T-helper 2 cell (primary cell): Measurements from ENCODE around the gene RXFP2.

Experiments
- DNase-seq, 5 experiments: peaks; one replicate each; pipeline versions ENCODE4 v3.0.0 to v3.0.0-alpha.2; 2012 to 2022
- total RNA-seq, 2 donors: gene quantifications; one replicate each; lab custom pipeline; 2026; lab: John Stamatoyannopoulos, UW

The RXFP2 gene, protein sequence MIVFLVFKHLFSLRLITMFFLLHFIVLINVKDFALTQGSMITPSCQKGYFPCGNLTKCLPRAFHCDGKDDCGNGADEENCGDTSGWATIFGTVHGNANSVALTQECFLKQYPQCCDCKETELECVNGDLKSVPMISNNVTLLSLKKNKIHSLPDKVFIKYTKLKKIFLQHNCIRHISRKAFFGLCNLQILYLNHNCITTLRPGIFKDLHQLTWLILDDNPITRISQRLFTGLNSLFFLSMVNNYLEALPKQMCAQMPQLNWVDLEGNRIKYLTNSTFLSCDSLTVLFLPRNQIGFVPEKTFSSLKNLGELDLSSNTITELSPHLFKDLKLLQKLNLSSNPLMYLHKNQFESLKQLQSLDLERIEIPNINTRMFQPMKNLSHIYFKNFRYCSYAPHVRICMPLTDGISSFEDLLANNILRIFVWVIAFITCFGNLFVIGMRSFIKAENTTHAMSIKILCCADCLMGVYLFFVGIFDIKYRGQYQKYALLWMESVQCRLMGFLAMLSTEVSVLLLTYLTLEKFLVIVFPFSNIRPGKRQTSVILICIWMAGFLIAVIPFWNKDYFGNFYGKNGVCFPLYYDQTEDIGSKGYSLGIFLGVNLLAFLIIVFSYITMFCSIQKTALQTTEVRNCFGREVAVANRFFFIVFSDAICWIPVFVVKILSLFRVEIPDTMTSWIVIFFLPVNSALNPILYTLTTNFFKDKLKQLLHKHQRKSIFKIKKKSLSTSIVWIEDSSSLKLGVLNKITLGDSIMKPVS
- 0 reads per million in 2 donors for total RNA-seq

DNA sequence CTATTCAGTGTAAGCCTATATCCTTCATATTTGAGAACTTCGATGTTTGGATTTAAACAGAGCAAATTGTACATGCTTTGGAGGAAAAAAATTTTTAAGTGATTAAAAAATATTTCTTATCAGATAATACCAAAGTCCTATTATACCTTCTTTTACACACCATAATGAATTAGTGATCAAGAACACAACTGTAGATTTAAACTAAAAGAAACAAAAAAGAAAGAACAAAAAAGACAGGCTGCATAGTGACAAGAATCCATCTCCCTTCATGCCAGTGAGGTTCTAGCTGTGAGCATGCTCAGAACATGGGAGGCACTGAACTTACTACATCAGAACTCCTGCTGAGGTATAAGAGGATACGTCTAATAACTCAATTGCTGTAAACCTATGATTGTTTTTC, at the start of gene RXFP2:
RXFP2 (plus strand) TSS at position 301 of the 400 bp plus-strand sequence; CDS start at position 388, 87 bp downstream.
- DNase-seq = no peak

DNA sequence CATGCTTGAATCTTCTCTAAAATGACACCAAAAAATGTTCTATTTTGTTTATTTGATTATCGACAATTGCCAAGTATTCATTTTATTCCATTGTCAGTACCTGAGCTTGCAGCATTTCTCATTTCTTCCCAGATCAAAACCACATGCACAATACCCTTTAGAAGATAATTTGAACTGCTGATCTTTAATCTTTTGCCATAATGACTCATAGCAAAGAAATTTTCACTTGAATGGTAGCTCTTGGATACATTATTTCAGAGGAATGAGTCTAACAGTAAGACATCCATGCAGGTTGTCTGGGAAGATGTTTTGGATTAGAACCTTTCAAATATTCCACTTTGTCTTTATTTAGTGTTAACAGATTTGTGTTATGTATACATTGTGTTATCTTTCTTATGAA, 42.0 kb upstream of the RXFP2 start:
- no peak for DNase-seq

DNA sequence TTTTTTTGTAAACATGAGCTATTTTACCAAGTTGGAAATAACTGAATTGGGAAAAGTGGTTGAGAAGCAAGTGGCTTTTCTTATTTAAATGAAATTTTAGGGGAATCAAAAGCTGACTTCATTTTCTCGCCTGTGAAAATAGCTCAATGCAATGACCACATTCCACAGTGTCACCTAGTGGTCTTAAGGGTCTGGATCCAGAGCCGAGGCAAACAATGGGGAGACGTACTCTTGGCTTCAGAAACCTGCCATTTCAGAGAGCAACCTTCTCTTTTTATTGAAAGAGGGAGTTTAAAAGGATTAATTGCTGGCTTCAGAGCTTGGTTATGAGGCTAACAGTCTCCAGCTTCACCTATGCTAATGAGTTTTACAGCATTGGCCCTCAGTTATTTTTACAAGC, 39.7 kb upstream of the RXFP2 start:
- no peak for DNase-seq

DNA sequence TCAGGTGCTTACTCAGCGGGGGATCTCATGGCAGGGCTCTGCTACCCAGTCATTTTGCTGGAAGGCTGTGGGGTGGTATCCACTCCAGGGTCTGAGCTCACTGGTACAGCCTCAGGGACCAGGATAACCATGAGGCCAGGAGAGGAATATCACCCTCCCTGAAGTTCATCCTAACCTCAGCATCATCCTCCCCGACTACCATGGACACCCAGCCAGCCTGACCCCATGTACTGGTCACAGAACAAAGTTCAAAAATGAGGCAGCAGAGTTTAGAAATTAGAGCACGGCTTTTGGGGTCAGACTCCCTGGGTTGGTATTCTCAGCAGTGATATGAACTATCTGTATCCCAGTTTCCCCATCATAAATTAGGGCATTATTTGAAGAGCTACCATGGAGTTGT, 35.5 kb upstream of the RXFP2 start:
- DNase-seq = no peak

DNA sequence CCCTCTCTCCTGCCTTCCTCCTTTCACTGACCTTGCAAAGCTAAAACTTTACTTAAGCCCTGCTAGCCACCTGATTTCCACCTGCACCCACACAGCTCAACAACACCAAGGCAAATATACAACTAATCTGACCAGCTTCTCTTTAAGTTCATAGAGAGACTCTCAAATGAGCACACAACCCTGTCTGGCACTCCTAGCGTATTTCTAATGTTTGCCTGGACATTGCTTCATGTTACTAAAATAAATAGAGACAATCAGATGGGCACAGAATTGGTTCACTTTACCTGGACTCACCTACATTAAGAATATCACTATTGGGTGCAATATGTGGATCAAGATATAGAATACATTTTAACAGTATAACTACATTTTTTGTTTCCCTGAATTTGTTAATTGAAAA, 33.2 kb upstream of the RXFP2 start:
- no peak for DNase-seq

DNA sequence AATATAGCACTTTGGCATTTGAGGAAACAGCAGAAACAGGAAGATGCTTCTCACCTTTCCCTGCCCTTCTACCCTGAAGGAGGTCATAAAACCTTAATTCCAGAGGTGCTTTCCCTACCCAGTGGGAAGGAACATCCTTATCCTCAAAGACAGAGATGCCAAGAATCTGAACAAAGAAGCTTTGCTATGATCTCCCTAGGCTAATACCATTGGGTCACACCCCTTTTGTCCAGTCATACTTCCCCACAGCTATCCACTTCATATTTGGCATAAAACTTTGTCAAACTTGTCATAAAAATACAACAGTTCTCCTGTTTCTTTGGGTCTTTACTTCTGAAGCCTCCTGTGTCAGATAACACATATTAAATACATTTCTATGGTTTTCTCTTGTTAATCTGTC, 21.7 kb upstream of the RXFP2 start:
- no peak for DNase-seq

DNA sequence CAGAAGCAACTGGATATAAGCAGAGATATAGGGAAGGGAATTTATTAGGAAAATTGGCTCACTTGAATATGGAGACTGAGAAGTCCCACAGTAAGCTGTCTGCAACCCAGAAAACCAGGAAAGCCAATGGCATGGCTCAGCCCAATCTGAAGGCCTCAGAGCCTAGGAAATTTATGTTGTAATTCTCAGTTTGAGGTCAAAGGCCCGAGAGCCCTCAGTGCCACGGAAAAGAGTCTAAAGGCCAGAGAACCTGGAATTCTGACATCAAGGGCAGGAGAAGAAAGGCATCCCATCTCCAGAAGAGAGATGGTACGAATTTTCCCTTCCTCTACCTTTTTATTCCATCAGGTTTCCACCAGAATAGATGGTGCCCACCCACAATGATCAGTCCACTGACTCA, 20.1 kb upstream of the RXFP2 start:
- DNase-seq = no peak

DNA sequence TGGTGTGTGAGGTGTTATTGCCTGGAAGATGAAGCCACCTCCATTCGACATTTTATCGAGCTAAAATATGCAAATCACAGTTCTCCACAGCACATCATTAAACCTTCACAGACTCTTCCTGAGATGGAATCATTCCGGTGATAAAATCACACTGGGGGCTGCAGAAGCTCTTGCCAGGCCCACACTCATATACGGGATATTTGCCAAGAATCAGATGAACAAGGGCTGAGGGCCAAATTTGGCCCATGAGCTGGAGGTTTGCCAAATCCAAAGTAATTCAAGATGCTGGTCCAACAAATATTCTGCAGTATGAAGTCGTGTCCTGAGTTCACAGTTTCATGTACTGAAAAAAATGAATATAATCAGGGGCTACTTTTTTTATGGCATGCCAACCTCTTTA, 16.7 kb upstream of the RXFP2 start:
- no peak for DNase-seq

DNA sequence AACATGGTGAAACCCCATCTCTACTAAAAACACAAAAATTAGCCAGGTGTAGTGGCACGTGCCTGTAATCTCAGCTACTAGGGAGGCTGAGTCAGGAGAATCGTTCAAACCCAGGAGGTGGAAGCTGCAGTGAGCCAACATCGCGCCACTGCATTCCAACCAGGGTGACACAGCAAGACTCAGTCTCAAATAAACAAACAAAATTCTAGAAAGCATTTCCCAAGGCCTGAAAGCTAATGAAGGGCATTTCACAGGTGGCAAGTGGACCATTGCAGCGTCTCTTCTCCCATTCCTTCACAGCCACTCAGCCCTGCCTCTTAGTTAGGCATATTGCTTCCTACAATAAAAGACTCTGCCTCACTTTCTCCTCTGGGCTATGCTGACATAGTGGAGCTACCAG, 13.5 kb upstream of the RXFP2 start:
- DNase-seq = no peak

DNA sequence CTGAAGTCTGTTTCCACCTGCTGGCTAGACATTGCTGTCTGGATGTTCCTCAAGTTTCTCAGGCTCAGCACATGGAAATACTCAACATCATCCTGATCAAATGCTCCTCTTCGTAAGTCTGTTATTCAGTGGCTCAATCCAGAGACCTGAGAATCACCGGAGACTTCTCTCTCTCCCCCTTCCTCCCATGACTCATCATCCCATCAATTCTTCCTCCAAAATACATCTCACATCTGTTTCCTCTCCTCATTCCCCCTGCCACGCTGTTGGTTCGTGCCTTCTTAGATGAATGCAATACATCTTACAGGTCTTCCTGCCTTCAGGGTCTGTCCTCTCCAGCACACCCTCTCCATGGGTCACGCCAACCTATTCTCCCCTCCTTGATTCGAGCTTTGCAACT, 7.4 kb upstream of the RXFP2 start:
- no peak for DNase-seq

DNA sequence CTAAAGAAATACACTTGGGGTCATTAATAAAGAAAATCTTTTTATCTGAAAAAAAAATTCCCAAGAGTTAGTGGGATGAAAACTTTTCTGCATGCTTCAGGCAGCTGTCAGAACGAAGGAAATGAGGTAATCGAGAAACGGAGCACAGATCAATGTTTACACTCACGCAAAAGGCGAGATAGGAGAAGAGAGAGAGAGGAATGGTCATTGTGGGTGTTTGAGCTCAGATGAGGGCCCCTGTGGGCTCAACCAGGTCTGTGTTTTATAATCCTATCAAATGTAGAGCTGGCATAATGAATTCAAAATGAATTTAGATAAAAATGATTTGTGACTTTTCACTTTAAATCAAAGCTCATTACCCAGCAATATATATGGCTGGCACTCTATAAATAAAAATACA, 6.3 kb upstream of the RXFP2 start:
- no peak for DNase-seq

DNA sequence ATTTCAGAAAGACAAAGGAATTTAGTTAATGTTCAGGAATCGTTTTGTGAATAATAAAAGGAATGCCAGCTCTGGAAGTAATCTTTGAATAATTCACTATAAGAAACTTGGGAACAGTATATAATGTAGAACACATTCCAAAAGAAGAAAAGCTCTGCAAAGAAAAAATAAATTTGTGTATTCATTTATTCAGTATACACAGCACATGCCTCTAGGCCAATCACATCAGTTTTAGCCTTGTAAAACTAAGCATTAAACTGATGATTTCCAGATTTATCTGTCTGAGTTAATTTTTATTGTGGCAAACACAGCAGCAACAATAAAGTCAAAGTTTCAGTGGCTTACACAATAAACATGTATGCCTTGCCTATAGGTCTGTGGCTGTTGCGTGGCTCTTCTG, 5.7 kb upstream of the RXFP2 start:
- DNase-seq = no peak

DNA sequence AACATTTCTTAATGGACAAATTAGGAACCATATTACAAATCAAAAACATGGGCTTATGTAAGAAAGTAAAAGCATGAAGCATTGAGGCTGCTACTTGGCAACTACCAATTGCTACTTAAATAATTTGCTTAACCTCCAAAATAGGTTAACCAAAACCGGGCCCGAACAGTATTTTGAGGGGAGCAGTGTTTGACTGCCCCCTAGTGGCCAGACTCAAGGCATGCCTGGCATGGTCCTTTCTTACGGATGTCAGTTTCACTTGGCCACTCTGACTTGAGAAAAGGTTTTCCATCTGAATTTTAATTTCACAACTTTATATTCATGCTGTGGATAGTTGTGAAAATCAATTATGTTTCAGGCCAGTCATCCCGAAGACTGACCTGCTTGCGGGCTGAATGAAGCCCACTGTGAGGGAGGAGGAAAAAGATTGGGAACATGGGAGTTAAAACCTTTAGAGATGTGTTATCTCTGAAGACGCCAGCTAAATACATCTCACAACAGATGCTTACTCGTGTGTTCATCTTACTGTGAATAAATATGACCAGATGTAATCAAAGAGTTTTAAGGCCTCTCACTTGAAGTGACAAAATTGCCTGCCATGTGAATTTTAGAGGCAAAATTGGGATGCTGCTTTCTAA, 2.9 kb downstream of the RXFP2 start:
- peak; percentile 13 to 62 (median 30) for DNase-seq

DNA sequence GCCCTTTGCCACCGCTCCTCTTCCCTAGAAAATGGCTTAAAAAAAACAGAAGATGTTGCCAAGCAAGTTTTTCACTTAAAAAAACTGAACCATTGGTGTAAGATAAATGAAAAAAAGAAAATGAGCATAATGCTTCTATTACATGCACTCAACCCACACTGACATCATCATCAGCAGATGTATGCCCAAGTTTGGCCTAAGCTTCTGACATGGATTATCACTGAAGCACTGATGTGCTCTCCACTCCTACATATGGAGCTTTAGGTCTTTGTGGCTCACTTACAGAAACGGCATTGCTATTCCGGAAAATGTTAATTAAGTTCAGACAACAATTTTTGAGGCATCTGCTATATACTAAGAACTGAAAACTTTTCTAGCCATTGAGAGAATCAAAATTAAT, 8.0 kb downstream of the RXFP2 start:
- no peak for DNase-seq

DNA sequence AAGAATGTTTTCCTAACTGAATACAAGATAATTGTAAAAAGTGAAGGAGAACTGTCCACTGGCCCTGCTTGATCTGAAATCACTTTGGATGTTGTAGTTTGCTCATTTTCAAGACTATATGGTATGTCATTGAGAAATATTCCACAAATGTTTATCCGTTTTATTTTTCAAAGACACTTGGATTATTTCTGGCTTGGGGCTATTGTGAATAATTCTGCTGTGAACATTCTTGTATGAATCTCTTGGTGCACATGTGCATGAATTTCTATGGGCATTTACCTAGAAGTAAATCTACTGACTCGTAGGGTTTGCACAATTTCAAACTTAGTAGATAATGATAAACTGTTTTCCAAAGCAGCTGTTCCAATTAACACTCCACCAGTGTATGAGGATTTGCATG, 8.6 kb downstream of the RXFP2 start:
- DNase-seq = no peak

DNA sequence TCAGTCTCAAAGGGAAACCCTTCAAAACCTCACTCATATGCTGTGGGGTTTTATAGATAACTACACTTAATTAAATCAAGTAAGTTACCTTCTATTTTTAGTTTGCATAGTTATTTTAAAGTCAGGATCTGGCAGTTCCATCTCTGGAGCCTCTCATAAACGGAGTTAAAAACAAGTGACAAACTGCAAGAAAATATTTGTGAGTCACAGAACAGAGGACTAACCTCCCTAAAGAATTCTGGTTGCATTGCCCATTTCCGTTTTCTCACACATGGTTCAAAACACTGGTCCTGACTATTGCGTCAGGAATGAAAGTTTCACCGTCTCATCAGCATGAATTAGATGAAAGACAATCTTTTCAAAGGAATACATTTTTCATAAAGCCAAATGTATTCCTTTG, 10.6 kb downstream of the RXFP2 start:
- no peak for DNase-seq

DNA sequence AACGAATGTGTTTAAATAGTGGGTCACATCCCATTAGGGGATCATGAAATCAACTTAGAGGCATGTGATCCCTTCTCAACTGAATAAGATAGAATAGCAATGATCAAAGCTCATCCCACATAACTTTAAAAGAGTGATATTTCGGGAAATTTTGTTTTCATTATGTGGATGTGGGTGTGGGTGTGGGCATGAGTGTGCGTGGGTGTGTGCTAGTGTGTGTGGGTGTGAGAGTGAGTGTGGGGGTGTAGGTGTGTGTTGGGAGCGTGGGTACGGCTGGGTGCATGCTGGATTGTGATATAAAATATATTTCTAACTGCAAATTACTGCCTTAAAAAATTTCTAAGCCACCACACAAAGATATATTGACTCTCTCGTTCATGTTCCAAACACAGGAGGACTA, 15.9 kb downstream of the RXFP2 start:
- DNase-seq = no peak

DNA sequence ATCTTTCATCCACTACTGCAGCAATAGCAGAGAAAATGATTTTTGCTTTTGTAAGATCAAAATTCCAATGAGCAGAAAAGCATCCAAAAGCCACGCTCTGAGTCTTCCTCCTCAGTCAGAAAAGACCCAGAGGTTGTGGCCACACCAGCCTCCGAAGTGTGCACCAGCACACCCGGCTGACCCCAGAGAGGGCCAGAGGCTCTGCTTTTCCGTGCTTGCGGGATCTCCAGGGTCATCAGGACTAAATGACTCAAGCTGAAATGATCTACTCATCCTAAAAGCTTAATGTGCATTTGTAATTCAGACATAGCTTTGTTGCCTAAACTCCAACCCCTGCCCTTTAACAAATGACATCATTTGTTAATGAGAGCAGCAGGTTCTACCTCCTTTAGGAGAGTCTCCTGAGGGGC, 16.5 kb downstream of the RXFP2 start:
- DNase-seq = no peak

DNA sequence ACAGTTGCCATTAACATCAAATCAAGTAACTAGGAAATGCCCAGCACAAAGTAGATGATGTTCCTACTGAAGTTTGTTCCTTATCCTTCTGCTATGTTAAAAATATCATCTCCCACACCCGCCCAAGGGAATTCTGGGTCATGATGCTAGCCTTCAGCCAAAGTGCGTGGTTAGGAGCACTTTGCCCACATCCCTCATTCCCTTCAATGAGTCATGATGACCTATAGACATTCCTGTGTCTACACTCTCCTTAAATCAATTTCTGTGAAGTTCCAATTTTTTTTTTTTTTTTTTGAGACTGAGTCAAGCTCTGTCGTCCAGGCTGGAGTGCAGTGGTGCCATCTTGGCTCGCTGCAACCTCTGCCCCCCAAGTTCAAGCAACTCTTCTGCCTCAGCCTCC, 17.0 kb downstream of the RXFP2 start:
- no peak for DNase-seq

DNA sequence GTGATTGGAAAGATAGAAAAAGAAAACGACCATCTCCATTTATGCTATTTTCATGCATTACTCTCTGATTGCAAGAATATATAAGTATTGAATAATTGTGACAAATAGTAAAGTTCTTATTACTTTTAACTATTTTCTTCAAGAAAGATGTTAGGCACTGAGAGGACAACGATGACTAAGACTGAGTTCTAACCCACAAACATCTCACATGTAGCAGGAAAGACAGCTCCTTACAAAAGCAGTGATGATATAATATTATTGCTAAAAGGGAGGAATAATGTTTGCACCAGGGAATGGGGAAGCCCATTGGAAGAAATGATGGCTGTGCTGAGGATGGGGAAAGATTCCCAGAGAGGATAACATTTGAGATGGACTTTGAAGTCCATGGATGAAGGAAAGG, 22.6 kb downstream of the RXFP2 start:
- no peak for DNase-seq

DNA sequence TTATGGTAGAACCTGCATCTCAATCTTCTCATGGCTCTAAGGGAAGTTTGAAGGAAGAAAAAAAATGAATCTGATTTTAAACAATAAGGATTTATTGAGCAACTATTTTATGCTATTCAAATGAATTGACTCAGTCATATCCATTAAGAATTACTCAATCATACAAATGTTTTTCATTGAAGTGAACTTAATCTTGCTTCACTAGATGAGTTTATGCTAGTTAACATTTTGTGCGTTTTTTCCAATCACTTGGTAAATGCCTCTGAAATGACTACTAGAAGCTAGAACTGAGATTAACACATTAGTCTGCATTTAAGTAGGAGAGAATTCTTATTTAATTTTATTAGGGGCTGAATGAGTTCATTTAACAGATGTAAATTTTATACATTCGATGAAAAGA, 25.2 kb downstream of the RXFP2 start:
- DNase-seq = no peak

DNA sequence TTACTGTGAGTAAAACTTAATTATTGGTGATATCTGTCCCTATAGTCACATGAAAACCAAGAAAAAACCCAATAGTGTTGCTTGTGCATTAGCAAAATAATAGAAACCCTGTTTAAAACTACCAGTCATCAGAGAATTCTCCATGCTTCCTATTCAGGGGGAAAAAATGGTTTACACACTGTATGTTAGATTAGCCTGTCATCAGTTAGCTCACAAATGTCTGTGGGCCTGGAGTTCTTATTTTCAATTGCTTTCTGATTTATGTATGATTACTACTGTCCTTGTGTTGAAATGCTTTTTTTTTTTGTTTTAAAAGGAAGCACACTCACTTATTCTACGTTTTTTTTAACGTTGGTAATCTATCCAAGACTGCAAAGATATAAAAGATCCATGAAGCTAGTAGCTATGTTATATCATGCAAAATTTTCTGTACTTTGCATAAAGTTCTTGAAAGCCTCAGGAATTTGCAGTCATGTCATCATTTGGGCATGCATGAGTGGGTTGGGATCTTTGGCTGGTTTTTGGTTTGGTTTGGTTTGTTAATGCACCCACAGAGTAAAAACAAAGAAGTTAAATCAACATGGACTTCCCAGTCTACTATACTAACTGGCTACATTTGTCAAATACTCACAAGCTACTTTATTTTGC, 25.9 kb downstream of the RXFP2 start:
- DNase-seq = no peak

DNA sequence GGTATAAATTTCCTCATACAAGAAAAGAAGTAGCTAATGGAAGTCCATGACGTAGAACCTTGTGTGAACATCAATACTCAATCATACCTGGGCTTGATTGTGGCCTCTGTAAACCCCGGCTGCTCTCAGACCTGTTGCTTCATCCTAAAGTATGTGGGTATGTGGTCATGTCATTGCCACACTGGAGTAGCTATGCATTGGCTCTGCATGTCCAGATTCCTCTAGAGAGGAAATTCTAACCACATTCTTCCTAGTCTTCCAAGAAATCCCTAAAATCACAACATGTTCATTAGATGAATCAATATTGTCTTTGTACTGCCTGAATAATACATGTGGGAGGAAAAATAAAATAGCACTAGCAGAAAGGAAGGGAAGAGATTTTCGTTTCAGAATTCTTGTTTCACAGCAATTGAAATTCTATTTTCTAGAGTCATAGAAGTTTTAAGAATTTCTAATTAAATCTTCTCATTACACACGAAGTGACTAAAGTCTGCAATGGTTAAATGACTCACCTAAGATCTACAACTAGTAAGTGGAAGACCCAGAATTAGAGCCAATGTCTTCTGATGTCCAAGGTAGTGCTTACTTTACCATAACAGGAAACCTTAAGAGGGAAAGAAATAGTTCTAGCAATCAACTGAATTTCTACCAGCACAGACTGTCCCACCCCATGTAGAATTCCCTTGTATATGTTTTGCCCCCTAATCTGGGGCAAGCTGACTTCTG, 28.0 kb downstream of the RXFP2 start:
- no peak for DNase-seq
